ENCODE data around the gene ELAVL3.
"Not testable (repeated sequence)": the region's sequence is repeated elsewhere in the genome, so short reads cannot be mapped to it uniquely, and the experiment has no call there.

ELAVL3 gene

GRCh38 chr19:11406703-11407236 is 74.1 kb downstream of the ELAVL3 start:
- not testable (repeated sequence) for DNase-seq (ENCODE audit: low read depth)

GRCh38 chr19:11405846-11406643 is 74.8 kb downstream of the ELAVL3 start:
- no peak for DNase-seq (ENCODE audit: low read depth)

- no peak for DNase-seq (ENCODE audit: low read depth)
Observed at GRCh38 chr19:11404588-11405222, 76.1 kb downstream of the ELAVL3 start.

GRCh38 chr19:11401808-11402543 is 78.9 kb downstream of the ELAVL3 start:
- DNase-seq (ENCODE audit: low read depth): no peak

Data from stimulated activated CD8-positive, alpha-beta memory T cell treated with anti-CD3 and anti-CD28 coated beads, Interleukin-15, amount 100 ng/mL, for 24 hours (primary cell).